GM21786 (cell line): Measurements from ENCODE around the gene HOXD9.

Source experiments
- ATAC-seq: cut with Tn5 transposase; IDR thresholded peaks from one replicate; pipeline ENCODE4 v1.9.1; 2021; ENCODE audit not compliant: unreplicated experiment

HOXD9 gene

DNA sequence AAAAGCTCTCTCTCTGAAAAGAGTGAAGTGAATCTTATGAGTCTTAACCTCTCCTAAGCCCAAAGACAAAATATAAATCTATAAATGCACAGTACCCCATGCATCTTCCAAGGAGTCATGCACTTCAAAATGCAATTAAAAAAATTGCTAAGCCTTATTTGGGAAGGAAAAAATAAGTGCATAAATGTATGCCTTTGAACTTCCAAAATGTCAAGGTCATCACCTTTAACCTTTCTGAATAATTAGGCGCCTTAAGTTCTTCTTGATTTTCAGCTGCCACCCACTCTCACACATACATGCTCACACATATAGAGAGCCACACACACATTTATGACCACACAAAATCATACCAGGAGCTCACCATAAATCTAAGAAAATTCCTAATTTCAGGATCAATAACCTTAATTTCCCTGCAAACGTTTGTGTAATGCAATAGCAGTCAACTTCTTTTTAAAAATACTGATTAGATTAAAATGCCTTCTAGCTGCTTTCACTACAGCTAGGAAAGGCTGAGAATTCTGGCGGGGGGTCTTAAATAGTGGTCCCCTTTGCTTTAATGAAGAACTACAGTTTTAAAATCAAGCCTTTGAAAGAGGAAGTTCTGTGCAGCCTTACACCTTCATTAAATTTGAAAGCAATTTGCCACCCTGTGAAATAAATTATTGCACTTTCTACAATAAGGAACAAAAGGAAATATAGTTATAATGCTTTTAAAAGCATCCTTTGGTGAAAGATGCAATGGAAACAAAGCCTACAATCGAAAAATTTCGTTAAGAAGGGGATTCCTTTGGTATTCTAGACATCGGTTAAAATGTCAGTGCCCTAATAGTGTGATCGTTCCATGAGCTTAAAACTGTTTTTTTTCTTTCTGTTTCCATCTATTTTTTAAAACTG lies 11.9 kb upstream of the HOXD9 start:
- no peak for ATAC-seq

DNA sequence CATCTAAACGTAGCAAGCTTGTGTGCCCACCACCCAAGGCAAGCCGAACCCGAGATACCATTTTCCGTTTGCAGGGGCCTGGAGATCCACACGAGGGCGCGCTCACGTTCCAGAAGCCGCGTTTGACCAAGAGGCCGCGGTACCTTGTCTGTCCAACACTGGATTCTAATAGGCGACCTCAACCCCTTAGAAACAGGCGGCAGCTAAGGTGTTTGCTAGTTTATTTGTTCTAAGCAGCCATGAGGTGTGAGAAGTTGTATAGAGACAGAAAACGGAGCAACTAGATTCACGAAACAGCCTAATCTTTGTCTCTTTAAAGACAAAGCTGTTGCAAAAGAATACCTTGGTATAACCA lies 11.2 kb upstream of the HOXD9 start:
- no peak for ATAC-seq

DNA sequence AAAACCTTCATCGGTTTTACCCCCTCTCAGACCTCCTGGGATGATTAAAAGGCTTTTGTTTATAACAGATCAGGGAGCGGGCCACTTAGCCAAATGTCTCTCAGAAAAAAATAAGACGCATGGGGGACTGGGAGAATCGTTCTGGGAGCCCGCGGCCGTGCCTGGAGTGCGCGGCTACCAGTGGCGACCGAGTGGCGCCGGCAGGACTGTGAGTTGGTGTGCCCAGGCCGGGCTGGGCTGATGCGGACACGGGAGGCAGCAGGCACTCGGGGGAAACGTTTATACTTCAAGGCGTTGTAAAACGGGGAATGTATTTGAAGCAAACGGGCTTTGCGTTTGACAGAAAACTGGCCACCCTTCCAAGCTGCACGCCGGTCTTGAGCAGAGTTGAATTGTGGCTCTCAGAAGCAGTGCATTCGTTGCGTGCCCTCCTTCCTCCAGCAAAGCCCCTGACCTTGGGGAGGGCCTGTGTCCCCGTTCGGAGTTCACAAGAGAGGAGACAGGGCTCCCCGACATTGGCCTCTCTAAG lies 10.6 kb upstream of the HOXD9 start:
- no peak for ATAC-seq

DNA sequence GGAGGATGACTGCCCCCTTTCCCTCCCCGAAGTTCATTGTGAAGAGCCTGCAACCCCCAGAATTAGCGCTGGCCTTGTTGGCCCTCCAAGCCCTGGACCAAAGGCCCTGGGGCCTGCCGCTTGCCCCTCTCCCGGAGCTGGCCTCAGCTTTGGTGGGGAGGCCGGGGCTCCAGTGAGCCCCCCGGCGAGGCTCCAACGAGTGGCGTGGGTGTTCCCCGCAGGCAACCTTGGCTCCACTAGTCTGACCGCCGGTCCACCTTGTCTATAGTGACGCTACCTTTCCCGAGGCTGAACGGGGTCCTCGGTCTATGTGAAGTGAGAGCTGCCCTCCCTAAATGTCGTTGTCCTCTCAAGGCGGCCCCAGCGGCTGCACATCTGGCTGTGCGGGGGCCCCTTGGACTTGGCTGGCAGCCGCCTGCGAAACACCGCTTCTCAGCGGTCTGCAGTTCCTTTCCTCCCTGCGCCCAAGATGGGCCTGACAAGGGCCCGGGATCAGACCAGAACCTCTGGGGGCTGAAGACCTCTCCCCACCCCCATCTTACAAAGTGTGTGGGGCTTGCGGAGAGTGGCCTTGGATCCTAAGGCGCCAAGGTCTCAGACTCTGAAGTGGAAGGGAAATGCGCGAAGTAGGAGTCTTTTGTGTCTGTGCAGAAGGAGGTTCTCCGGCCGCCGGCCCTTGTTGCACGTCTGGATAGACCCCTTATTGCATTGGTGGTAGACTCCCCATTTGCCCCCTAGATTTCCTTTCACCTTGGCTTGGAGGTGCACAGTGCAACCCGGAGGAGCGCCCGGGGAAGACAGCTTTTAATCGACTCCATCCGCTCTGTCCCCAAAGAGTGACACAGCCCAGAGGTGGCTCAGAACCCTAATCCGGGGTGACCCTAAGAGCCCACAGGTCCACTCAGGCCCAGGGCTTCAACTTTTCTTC lies 9.9 kb upstream of the HOXD9 start:
- no peak for ATAC-seq

DNA sequence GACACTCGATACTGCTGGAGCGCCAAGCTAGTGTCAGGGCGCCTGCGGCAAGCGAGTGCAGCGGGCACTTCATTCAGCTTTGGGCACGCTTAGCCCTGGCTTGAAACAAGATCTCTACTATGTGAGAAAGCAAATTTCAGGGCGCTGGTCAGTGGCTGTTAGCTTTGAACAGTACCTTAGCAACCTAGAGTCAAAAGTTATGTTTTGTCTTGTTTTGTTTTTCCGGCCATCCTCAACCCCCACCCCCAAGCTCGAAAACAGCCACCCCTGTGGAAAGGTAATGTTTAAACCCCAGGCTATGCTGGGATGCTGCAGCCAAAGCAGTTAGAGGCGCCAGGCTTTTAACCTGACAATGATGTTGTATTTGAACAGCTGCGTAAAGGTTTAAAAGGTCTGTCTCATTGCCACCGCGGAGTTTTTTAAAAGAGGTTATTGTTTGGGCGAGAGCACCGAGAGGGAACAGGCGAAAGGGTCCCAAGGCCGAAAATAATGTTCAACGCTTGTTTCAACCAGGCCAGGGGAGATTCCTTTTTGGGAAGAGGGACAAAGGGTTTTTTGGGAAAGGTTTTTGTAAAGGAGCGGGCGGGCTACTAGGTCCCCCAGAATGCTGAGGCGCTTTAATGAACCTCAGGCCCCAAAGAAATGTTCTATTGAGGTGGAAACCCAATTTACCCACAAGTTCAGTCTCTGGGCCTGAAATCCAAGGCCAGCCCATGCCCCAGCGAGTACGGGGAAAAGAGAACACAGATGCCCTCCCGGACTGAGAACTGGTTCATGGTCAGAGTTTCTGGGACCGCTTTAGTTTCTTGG lies 8.2 kb upstream of the HOXD9 start:
- ATAC-seq: no peak

DNA sequence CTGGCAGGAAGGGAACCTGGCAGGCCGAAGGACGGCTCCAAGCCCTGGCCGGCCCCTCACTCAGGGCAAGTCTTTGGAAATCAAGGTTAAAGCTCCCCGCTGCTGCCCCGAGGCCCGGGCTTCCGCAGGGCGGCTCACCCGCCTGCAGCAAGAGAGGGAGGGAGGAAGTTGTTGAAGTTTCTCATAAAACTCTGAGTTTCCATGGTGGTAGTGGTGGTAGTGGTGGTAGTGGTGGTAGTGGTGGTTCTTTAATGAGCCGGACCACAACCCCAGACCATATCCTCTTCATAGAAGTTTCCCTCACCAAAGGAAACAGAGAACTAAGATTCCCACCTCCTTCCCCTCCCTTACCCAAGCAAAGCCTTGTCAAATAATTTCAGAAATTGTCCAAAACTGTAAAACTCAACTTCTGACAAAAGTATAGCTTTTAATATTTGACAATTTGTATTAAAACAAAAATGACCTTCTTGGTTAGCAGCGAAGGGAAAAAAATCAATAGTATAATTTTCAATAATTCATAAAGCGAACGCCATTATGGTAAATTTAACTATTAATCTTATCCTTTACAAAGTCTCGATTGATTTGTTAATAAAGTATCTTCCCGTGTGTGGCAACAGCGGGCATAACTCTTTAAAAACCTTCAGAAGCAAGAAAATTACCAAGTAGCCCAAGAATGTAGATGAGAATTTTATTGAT lies 7.4 kb upstream of the HOXD9 start:
- no peak for ATAC-seq

DNA sequence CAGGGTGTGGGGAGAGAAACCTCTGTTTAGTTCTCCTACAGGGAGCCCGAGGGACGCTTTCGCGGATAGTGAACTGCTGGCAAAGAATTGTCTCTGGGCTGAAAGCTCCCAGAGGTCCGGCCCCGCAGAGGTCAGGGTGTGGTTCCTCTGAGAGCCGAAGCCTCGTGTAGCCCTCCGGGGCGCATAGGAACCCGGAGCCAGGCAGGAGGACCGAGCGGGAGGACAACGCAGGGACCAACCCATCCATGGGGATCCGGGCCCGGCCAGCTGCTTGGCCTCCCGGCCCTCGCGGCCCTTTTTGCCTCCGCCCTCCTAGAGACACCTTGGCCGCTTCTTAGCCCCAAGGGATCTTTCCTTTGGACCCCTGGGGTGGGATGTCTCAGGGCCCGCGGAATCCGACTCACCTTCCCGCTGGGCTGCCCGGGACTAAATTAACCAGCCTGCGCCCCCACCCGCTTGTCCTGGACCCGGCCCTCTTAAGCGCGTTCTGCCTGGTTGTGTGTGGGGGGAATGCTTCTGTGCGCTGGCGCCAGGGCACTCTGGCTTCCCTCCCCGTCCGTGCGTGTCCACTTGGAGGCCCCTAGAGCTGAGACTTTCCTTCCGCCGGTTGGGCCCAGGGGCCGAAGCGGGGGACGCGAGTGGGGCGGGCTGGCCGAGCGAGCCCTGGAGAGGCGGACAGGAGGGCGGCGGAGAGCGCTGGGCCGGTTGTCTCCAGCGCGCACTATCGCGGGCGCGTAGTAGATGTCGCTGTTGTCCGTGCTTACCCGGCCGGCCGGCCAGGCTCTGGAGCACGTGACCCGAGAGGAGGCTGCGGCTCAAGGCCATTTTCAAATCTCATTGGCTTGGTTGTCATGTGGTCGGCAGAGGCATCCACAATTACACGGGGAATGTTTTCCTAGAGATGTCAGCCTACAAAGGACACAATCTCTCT lies 6.4 kb upstream of the HOXD9 start, which contains the start of gene HOXD10:
Gene HOXD10 (plus strand): TSS at position 896 of the 931 bp plus-strand sequence. CDS start 56 bp downstream, outside the sequence.
- ATAC-seq: no peak

DNA sequence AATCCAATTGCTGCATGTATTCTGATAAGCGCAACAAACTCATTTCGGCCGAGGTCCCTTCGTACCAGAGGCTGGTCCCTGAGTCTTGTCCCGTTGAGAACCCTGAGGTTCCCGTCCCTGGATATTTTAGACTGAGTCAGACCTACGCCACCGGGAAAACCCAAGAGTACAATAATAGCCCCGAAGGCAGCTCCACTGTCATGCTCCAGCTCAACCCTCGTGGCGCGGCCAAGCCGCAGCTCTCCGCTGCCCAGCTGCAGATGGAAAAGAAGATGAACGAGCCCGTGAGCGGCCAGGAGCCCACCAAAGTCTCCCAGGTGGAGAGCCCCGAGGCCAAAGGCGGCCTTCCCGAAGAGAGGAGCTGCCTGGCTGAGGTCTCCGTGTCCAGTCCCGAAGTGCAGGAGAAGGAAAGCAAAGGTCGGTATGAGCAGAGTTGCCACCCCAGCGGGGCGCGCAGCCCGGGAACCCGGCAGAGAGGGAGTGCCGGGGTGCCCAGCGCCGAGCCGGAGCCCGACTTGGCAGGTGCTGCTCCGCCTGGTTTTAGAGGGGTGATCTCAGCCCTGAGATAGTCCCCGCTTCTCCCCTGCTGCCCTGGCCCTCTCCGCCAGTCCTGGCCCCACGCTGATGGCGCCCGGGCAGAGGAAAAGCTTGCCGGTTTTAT lies 5.2 kb upstream of the HOXD9 start:
- no peak for ATAC-seq

DNA sequence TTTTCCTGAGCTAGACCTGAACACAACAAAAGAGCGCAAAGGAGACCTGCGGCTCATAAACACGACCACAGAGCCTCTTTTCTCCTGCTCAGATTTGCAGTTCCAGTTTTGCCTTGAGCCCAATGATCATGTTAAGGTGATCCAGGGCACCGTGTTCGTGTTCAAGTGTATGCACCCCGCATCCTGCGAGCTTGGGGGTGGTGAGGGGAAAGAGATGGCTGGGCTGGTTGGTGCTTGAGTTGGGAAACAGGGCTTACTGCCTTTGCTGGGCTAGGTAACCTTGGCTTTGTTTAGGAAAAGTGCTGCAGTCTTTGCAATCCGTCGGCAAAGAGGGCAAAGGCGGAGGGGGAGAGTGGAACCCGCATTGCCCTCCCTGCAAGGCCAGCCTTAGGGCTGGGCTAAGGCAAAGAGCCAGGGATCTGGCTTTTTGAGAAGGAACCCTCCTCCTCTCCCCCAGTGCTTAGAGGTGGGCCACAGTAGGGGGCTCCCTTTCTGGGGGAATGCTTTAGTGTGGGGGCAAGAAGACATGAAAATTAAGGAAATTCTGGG lies 4.6 kb upstream of the HOXD9 start:
- ATAC-seq: no peak

DNA sequence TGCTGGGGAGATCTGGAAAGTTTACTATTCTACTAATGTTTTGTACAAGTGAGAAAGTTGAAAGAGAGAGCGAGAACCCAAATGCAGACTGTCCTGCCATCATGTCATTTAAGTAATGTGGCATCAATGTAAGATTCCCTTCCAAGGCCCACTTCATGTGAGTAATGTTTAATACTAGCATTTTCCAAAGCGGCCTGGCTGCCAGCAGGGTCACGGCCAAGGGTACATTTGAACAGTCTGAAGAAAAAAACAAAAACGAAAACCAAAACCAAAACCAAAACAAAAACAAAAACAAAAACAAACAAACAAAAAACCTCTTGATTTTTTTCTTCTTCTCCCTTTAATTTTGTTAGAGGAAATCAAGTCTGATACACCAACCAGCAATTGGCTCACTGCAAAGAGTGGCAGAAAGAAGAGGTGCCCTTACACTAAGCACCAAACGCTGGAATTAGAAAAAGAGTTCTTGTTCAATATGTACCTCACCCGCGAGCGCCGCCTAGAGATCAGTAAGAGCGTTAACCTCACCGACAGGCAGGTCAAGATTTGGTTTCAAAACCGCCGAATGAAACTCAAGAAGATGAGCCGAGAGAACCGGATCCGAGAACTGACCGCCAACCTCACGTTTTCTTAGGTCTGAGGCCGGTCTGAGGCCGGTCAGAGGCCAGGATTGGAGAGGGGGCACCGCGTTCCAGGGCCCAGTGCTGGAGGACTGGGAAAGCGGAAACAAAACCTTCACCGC lies 3.7 kb upstream of the HOXD9 start:
- ATAC-seq: no peak

DNA sequence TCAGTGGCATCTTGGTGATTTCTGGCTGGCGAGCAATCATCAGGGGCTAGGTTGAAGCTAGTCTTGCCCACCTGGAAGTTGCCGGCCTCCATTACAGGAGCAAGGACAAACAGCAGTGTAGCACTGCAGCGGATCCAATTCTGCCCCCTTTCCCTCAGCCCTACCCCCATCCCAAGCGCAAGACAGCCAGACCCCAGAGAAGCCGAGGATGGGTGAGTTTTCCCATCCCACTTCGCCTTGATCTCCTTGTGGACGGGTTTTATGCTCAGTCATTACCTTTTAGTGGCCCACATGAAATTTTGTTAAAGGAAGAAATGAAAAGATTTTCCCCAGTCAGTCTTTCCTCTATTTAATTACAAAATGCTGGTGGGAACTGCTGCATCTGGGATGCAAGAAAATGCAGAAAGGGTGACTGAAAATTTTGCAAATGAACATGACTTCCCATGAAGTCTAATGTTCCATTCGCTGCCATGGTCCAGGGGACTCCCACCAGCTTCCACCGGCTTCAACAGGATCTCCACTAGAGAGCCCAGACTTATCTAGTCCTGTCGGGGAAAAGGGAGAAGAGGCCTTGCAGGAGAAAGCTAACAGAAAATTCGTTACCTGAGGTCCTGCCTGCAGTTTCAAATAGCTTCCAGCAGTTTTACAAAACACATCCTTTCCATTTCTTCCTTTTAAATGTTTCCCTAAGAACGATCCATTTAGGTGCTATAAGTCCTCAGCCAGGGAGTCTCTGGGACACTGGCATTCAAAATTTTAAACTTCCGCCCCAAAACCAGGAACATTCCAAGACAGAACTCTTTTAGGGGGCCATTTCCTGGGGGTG lies 1.9 kb upstream of the HOXD9 start:
- ATAC-seq: no peak

DNA sequence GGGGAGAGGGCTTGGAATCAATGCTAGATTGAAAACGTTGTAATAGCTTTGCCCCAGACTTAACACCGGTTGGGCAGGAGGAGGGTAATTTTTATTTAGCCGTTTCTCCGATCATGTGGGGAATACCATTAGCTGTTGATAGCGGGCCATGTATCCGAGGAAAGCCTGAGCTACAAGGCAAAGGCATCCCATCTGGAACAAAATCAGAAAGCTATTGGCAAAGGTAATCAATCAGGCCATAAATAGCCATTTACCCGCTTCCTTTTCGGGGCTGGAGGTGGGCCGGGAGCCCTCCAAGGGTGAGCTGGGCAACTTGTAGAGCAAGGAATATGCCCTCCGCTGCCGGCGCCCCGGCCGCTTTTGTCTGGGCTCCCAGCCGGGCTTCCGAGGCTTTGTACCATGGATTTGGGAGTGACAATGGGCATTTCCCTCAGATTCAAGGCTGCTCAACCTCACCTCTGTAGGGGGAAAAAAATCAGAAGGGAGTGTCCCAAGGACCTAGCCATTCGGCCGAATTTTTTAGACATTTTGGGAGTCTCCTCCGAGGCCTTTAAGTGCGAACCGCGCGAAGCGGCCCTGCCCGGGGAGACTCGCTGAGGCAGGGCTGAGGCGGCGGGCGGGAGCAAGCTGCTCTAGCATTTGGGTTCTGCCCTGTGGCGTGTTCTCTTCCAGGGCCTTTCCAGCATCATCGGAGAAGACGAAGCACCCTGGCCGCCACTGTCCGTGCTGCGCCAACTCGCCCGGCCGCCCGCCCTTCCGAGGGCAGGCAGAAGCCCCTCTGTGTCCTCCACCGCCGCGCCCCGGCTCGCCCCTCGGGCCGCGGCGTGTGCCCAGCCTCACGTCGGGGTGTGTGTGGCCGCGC lies 1.1 kb upstream of the HOXD9 start:
- ATAC-seq: no peak

DNA sequence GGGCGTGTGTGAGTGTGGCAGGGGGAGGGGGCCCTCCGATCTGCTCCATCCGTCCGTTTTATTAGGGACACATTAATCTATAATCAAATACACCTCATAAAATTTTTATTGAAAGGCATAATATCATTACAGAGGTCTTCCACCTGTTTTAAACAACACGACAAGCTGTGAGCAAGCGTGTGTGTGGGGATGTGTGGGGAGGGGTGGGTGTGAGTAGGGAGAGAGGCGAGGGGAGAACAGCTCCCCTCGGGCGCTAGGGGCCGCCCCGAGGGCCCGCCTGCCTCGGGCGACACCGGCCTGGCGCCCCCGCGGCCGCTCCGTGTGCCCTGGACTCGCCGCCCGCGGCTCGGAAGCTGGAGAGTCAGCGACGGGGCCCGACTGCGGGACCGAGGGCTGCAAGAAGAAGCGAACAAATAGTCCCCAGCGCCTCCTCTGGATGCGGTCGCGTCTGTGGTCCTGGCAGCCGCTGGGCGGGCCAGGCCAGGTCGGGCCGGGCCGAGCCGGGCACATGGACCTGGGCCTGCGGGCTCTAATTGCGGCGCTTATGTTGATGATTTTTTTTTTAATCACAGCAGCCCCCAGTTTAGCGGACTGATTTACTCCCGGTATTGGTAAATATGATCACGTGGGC lies 352 bp upstream of the HOXD9 start:
- no peak for ATAC-seq

DNA sequence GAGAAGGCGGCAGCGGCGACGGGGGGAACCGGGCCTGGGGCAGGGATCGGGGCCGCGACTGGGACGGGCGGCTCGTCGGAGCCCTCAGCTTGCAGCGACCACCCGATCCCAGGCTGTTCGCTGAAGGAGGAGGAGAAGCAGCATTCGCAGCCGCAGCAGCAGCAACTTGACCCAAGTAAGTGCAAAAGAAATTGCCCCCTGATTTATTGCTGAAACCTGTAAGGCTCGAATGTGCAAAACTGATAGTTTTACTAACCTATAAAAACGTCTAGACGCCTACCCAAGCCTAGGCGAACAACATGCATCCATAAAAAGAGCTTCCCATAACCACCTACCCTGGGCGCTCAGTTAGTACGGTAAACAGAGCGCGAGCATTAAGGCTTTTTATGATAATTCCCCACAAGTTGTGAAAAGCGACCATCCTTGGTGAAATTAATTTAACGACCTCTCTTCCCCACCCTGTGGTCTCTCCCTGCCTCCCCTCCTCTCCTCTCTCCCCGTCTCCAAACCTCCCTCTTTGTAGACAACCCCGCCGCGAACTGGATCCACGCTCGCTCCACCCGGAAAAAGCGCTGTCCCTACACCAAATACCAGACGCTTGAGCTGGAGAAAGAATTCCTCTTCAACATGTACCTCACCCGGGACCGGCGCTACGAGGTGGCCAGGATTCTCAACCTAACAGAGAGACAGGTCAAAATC lies 1.0 kb downstream of the HOXD9 start:
- no peak for ATAC-seq
